Embryonic facial prominence (tissue), 1 donor: ENCODE measurements around the gene ZBTB2.
"Not testable (repeated sequence)": the region's sequence is repeated elsewhere in the genome, so short reads cannot be mapped to it uniquely, and the experiment has no call there.

ENCODE experiments used
- DNase-seq: peaks from one replicate; pipeline ENCODE4 v3.0.0-alpha.2; 2016; ENCODE audit errors: extremely low spot score

The ZBTB2 gene

GRCh38 chr6:151402228-151402627 is 10.9 kb upstream of the ZBTB2 start:
- DNase-seq = no peak

GRCh38 chr6:151400473-151400872 is 9.1 kb upstream of the ZBTB2 start:
- DNase-seq = no peak

- DNase-seq = no peak
Measured at GRCh38 chr6:151399679-151400078, 8.3 kb upstream of the ZBTB2 start.

GRCh38 chr6:151393410-151393809 is 2.1 kb upstream of the ZBTB2 start:
- DNase-seq = no peak

- no peak for DNase-seq
Measured at GRCh38 chr6:151392427-151392826, 1.1 kb upstream of the ZBTB2 start.

GRCh38 chr6:151390851-151391470 is 398 bp downstream of the ZBTB2 start:
- DNase-seq = peak; percentile 40

- DNase-seq = peak; percentile 98
Measured at GRCh38 chr6:151390276-151390850, 996 bp downstream of the ZBTB2 start.

- DNase-seq = peak; percentile 80
Measured at GRCh38 chr6:151389618-151390275, 1.6 kb downstream of the ZBTB2 start.

- peak; percentile 30 for DNase-seq
Measured at GRCh38 chr6:151388997-151389617, 2.3 kb downstream of the ZBTB2 start.

- DNase-seq = no peak
Measured at GRCh38 chr6:151388236-151388635, 3.1 kb downstream of the ZBTB2 start.

GRCh38 chr6:151387175-151387970 is 4.0 kb downstream of the ZBTB2 start:
- no peak for DNase-seq

- no peak for DNase-seq
Measured at GRCh38 chr6:151385177-151385576, 6.2 kb downstream of the ZBTB2 start.

GRCh38 chr6:151384151-151384550 is 7.2 kb downstream of the ZBTB2 start:
- no peak for DNase-seq

GRCh38 chr6:151382631-151383030 is 8.7 kb downstream of the ZBTB2 start:
- DNase-seq = not testable (repeated sequence)

GRCh38 chr6:151381722-151382121 is 9.6 kb downstream of the ZBTB2 start:
- no peak for DNase-seq

GRCh38 chr6:151380848-151381205 is 10.5 kb downstream of the ZBTB2 start:
- DNase-seq = no peak

- DNase-seq = no peak
Measured at GRCh38 chr6:151379933-151380847, 11.2 kb downstream of the ZBTB2 start.

GRCh38 chr6:151377095-151377494 is 14.3 kb downstream of the ZBTB2 start:
- no peak for DNase-seq

GRCh38 chr6:151376440-151376839 is 14.9 kb downstream of the ZBTB2 start:
- no peak for DNase-seq

GRCh38 chr6:151375833-151376232 is 15.5 kb downstream of the ZBTB2 start:
- no peak for DNase-seq
